H1 (cell line): ENCODE measurements around the gene FBXW10B. TPM values are rescaled to one million over a fixed set of nuclear protein-coding genes. Genes with fewer than 3 reads are reported as not detected.
"Not testable (repeated sequence)": the region's sequence is repeated elsewhere in the genome, so short reads cannot be mapped to it uniquely, and the experiment has no call there.

ENCODE experiments used
- CTCF ChIA-PET: fragments of 300-600 bp; sonication (Branson Sonifier 250); formaldehyde crosslinking; loops from one replicate; lab custom pipeline; 2021; ENCODE audit not compliant: partially characterized antibody; lab: Charles Lee
- POLR2A ChIA-PET: fragments of 300-600 bp; sonication (Branson Sonifier 250); formaldehyde crosslinking; loops from one replicate; lab custom pipeline; 2021; ENCODE audit warnings: inconsistent platforms; ENCODE audit not compliant: partially characterized antibody; lab: Charles Lee
- DNase-seq, 2 experiments: peaks; one replicate each; pipeline versions ENCODE4 v3.0.0 to v3.0.0-alpha.2; 2010 to 2022; ENCODE audit warnings: low spot score in 2 of 2, low read depth in 1 of 2, mixed read lengths in 1 of 2
- FAIRE-seq: peaks from 2 replicates; lab custom pipeline; 2011; peaks lifted over from hg19 to GRCh38; lab: Jason Lieb, UNC
- H2AFZ ChIP-seq: 2 replicates; pipeline ENCODE4 v1.8.1; 2012; ENCODE audit warnings: low read length, inconsistent platforms
- H2AK5ac ChIP-seq: 2 replicates; pipeline ENCODE4 v1.6.1; 2013; ENCODE audit warnings: low read depth, low read length
- H2BK120ac ChIP-seq: replicated peaks from 2 replicates; pipeline ENCODE3; 2013; ENCODE audit warnings: low read depth, low read length, inconsistent platforms
- H2BK12ac ChIP-seq: 2 replicates; pipeline ENCODE4 v1.6.1; 2013; ENCODE audit warnings: low read depth, low read length
- H2BK15ac ChIP-seq: 2 replicates; pipeline ENCODE4 v1.6.1; 2013; ENCODE audit warnings: low read length
- H2BK20ac ChIP-seq: 2 replicates; pipeline ENCODE4 v1.6.1; 2013; ENCODE audit warnings: low read length
- H2BK5ac ChIP-seq: 2 replicates; pipeline ENCODE4 v1.6.1; 2013; ENCODE audit warnings: low read depth, low read length
- H3K14ac ChIP-seq: 2 replicates; pipeline ENCODE4 v1.6.1; 2013; ENCODE audit warnings: inconsistent platforms; ENCODE audit not compliant: insufficient read length
- H3K18ac ChIP-seq: 2 replicates; pipeline ENCODE4 v1.6.1; 2013; ENCODE audit warnings: low read length; ENCODE audit errors: extremely low read depth
- H3K23ac ChIP-seq: 2 replicates; pipeline ENCODE4 v1.6.1; 2013; ENCODE audit warnings: inconsistent platforms; ENCODE audit not compliant: insufficient read length
- H3K23me2 ChIP-seq: 2 replicates; pipeline ENCODE4 v1.6.1; 2013; ENCODE audit warnings: low read depth, low read length
- H3K27ac ChIP-seq: 2 replicates; pipeline ENCODE4 v1.6.1; 2011; ENCODE audit warnings: low read depth, low read length, inconsistent platforms
- H3K27me3 ChIP-seq, 4 experiments: replicated peaks in 1 of 4; 1 replicate in 1 of 4; 2 replicates in 3 of 4; pipeline versions ENCODE4 v1.6.1 to v1.8.1; 2011 to 2013; ENCODE audit warnings: low read length in 3 of 4, mild to moderate bottlenecking in 3 of 4, inconsistent platforms in 2 of 4, mixed read lengths in 2 of 4, moderate library complexity in 1 of 4; ENCODE audit not compliant: control insufficient read depth in 3 of 4, insufficient read depth in 3 of 4; ENCODE audit errors: extremely low read depth in 1 of 4
- H3K36me3 ChIP-seq, 4 experiments: 2 replicates each; pipeline versions ENCODE4 v1.6.1 to v1.8.1; 2011 to 2013; ENCODE audit warnings: mild to moderate bottlenecking in 4 of 4, low read length in 3 of 4, moderate library complexity in 2 of 4, control low read depth in 1 of 4, inconsistent platforms in 1 of 4; ENCODE audit not compliant: insufficient read depth in 4 of 4, control insufficient read depth in 2 of 4
- H3K4ac ChIP-seq: replicated peaks from 2 replicates; pipeline ENCODE3; 2013; ENCODE audit warnings: low read length, low read depth, mixed read lengths, inconsistent platforms; ENCODE audit not compliant: insufficient read length
- H3K4me1 ChIP-seq, 4 experiments: replicated peaks in 1 of 4; 1 replicate in 1 of 4; 2 replicates in 3 of 4; pipeline versions ENCODE4 v1.6.1 to v1.8.1; 2011 to 2013; ENCODE audit warnings: low read length in 3 of 4, inconsistent platforms in 2 of 4, mixed read lengths in 1 of 4; ENCODE audit not compliant: insufficient read depth in 4 of 4, control insufficient read depth in 3 of 4
- H3K4me2 ChIP-seq, 2 experiments: 2 replicates each; pipeline versions ENCODE4 v1.6.1 to v1.8.1; 2011 to 2013; ENCODE audit warnings: low read depth in 2 of 2, low read length in 2 of 2, control low read depth in 1 of 2, inconsistent platforms in 1 of 2, mild to moderate bottlenecking in 1 of 2; ENCODE audit not compliant: insufficient read depth in 1 of 2
- H3K4me3 ChIP-seq, 4 experiments: fragments of 200-600, 300-600 bp in 1 of 4; sonication (generic), shearing (Covaris generic), sonication (Bioruptor Twin) in 1 of 4; 2 replicates each; pipeline versions ENCODE4 v1.5.1 to v1.8.1; 2011 to 2016; ENCODE audit warnings: low read length in 4 of 4, low read depth in 3 of 4, control low read depth in 2 of 4, inconsistent platforms in 2 of 4, mild to moderate bottlenecking in 2 of 4, mixed read lengths in 1 of 4, moderate library complexity in 1 of 4; ENCODE audit not compliant: insufficient read depth in 2 of 4; ENCODE audit errors: extremely low read depth in 1 of 4
- H3K56ac ChIP-seq: replicated peaks from 2 replicates; pipeline ENCODE3; 2013; ENCODE audit warnings: low read depth, mild to moderate bottlenecking, mixed read lengths, low read length, inconsistent platforms; ENCODE audit not compliant: insufficient read length
- H3K79me1 ChIP-seq: 2 replicates; pipeline ENCODE4 v1.6.1; 2013; ENCODE audit warnings: low read depth, low read length, control low read depth
- H3K79me2 ChIP-seq, 2 experiments: 2 replicates each; pipeline versions ENCODE4 v1.6.1 to v1.8.1; 2012 to 2013; ENCODE audit warnings: low read length in 2 of 2, mild to moderate bottlenecking in 2 of 2, inconsistent platforms in 1 of 2; ENCODE audit not compliant: insufficient read depth in 2 of 2, control insufficient read depth in 1 of 2
- H3K9ac ChIP-seq, 4 experiments: replicated peaks in 1 of 4; 1 replicate in 1 of 4; 2 replicates in 3 of 4; pipeline versions ENCODE4 v1.6.1 to v1.8.1; 2011 to 2013; ENCODE audit warnings: low read depth in 3 of 4, low read length in 3 of 4, control low read depth in 2 of 4, mild to moderate bottlenecking in 2 of 4, moderate library complexity in 2 of 4, inconsistent platforms in 1 of 4; ENCODE audit errors: extremely low read depth in 1 of 4
- H3K9me3 ChIP-seq, 2 experiments: 2 replicates each; pipeline versions ENCODE4 v1.6.1 to v1.8.1; 2012 to 2013; ENCODE audit warnings: mild to moderate bottlenecking in 2 of 2, moderate library complexity in 2 of 2, control low read depth in 1 of 2, inconsistent platforms in 1 of 2, low read depth in 1 of 2, low read length in 1 of 2, mixed read lengths in 1 of 2; ENCODE audit not compliant: insufficient read depth in 2 of 2
- H4K20me1 ChIP-seq, 2 experiments: replicated peaks in 1 of 2; 2 replicates each; pipeline versions ENCODE3 to v1.8.1; 2011 to 2013; ENCODE audit warnings: inconsistent platforms in 2 of 2, low read length in 2 of 2, mild to moderate bottlenecking in 1 of 2; ENCODE audit not compliant: insufficient read depth in 2 of 2, control insufficient read depth in 1 of 2
- H4K5ac ChIP-seq: 2 replicates; pipeline ENCODE4 v1.6.1; 2013; ENCODE audit warnings: low read length, low read depth, mixed read lengths, inconsistent platforms; ENCODE audit not compliant: insufficient read length
- H4K8ac ChIP-seq: 2 replicates; pipeline ENCODE4 v1.8.0; 2013; ENCODE audit warnings: mild to moderate bottlenecking, moderate library complexity, low read length, inconsistent platforms; ENCODE audit not compliant: insufficient read depth; ENCODE audit errors: extremely low read depth
- H4K91ac ChIP-seq: replicated peaks from 2 replicates; pipeline ENCODE3; 2013; ENCODE audit warnings: low read length, mixed read lengths, inconsistent platforms; ENCODE audit not compliant: insufficient read length
- TCF12 ChIP-seq: IDR thresholded peaks from 2 replicates; pipeline ENCODE4 v1.6.1; 2011; ENCODE audit warnings: low read depth, mild to moderate bottlenecking, low read length
- TEAD4 ChIP-seq: IDR thresholded peaks from 2 replicates; pipeline ENCODE4 v1.6.1; 2012; ENCODE audit warnings: low read depth, low read length, inconsistent platforms, mixed read lengths
- WGBS, 2 experiments: shearing (Covaris generic) in 1 of 2; methylation state at CpG; one replicate each; pipeline versions ENCODE4 v1.1.6 to v1.1.7; 2013 to 2015; ENCODE audit warnings: low lambda C conversion rate in 2 of 2, mixed read lengths in 2 of 2, inconsistent platforms in 1 of 2, low coverage in 1 of 2, missing lambda C conversion rate in 1 of 2; ENCODE audit not compliant: insufficient replicate concordance in 2 of 2, insufficient coverage in 1 of 2, insufficient read length in 1 of 2; ENCODE audit errors: extremely low coverage in 1 of 2, missing lambda C conversion rate in 1 of 2; 5-methylcytosine and 5-hydroxymethylcytosine counted together
- polyA plus RNA-seq, 7 experiments: library from polyadenylated mRNA; depleted of rRNA in 3 of 7; stranded (reverse) in 5 of 7; unstranded in 2 of 7; fragments of >200 nt in 5 of 7; fragments of 200-250 nt in 2 of 7; gene quantifications; 1 replicate in 5 of 7; 2 replicates in 1 of 7; 4 replicates in 1 of 7; pipeline versions ENCODE4 v1.2.1 to v1.2.3, GENCODE V29; 2011 to 2013; ENCODE audit warnings: missing spikeins in 2 of 7, mixed read lengths in 2 of 7
- total RNA-seq: library from RNA; stranded (reverse); fragmentation: NEBNext Ultra II Directional; extraction: Animal tissue kit (Norgen Biotek cat#: 25700); gene quantifications from 2 replicates; pipeline ENCODE4 v1.2.1, GENCODE V29; 2021

Gene FBXW10B
- total and polyA plus RNA-seq, 2 of the 8 experiments (the other 6 are each of a cell fraction or from before 2014, with no cell fraction given) = 0.14 TPM; not detected in 1

GRCh38 chr17:15645099-15645941 lies 25.8 kb upstream of the FBXW10B start:
- H3K4me3 ChIP-seq, H3K23me2 ChIP-seq, FAIRE-seq, H3K36me3 ChIP-seq, H2BK12ac ChIP-seq, H4K20me1 ChIP-seq, H2AFZ ChIP-seq, H2BK120ac ChIP-seq, H3K4ac ChIP-seq, H3K9ac ChIP-seq, H3K56ac ChIP-seq, H3K4me1 ChIP-seq, H4K5ac ChIP-seq, H3K9me3 ChIP-seq, H2BK15ac ChIP-seq, H3K27me3 ChIP-seq, H4K91ac ChIP-seq, H3K18ac ChIP-seq, H2BK20ac ChIP-seq, H2AK5ac ChIP-seq, H4K8ac ChIP-seq, H3K23ac ChIP-seq, H3K79me1 ChIP-seq, H3K14ac ChIP-seq, H3K79me2 ChIP-seq: not testable (repeated sequence)
- Histone ChIP-seq H3K27ac (peak overlapping the region; percentile 73; the same call in 1 of the 2 replicates), H2BK5ac (peak overlapping the region; percentile 78; the same call in 1 of the 2 replicates), H3K4me2 (peak overlapping the region; percentile 42 to 49; a peak in 3 of 4 replicates)
- CTCF ChIA-PET = interaction anchor here (0.6 kb wide), 1 partner anchor 1806 kb away, joined by 3 read pairs; no protein-coding TSS in a partner anchor
- TF ChIP-seq TEAD4 (peak; percentile 68), TCF12 (0 out of 2 replicates have a peak, but pooled peaks have one; percentile 28)
- POLR2A ChIA-PET = interaction anchor here (0.6 kb wide), 1 partner anchor 443 kb away, joined by 3 read pairs; no protein-coding TSS in a partner anchor
- 69% methylated on average over 5 of the region's 10 CpGs; no CpG with 5 or more reads in 1 of the 2 experiments for WGBS, 2 experiments
- DNase-seq = peak in 1 of 2 experiments; percentile 60
